Tibial nerve (tissue), 4 donors: ENCODE results near the gene ZFP1.

Experiments
- EP300 ChIP-seq, 2 donors: sonication (generic); formaldehyde crosslinking; IDR thresholded peaks; one replicate each; pipeline ENCODE4 v1.6.1; 2017; ENCODE audit warnings: antibody characterized with exemption in 2 of 2, mild to moderate bottlenecking in 1 of 2
- POLR2A ChIP-seq, 2 donors: fragments of 450-650 bp; IDR thresholded peaks; one replicate each; pipeline ENCODE4 v1.6.1; 2017; ENCODE audit warnings: antibody characterized with exemption in 2 of 2, mild to moderate bottlenecking in 2 of 2, moderate library complexity in 2 of 2
- TF ChIP-seq, protein P1 (sequence below), 5 experiments: fragments of 200-600 bp in 3 of 5; fragments of 450-650 bp in 2 of 5; sonication (generic) in 3 of 5; IDR thresholded peaks; one replicate each; pipeline ENCODE4 v1.5.1; 2016 to 2019; ENCODE audit warnings: antibody characterized with exemption in 5 of 5, mild to moderate bottlenecking in 3 of 5, moderate library complexity in 2 of 5

DNA sequence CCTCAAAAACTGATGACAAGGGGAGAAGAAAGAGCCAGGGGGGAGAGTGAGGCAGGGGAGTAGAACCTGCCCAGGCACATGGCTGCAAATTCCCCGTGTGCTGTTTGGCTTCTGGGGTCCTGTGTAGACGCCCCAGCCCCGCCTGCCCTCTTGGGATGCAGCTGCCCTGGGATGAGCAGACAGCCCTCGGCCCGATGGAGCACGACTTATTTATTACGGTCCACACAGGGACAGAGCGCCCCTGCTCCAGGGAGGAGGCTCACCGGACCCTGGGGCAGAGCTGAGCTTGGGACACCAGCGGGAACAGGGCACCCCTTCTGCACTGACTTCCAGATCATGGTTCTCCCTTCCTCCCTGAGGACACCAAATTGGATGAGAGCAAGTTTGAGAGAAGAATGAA lies 40.8 kb upstream of the ZFP1 start:
- TF ChIP-seq, protein P1, sequence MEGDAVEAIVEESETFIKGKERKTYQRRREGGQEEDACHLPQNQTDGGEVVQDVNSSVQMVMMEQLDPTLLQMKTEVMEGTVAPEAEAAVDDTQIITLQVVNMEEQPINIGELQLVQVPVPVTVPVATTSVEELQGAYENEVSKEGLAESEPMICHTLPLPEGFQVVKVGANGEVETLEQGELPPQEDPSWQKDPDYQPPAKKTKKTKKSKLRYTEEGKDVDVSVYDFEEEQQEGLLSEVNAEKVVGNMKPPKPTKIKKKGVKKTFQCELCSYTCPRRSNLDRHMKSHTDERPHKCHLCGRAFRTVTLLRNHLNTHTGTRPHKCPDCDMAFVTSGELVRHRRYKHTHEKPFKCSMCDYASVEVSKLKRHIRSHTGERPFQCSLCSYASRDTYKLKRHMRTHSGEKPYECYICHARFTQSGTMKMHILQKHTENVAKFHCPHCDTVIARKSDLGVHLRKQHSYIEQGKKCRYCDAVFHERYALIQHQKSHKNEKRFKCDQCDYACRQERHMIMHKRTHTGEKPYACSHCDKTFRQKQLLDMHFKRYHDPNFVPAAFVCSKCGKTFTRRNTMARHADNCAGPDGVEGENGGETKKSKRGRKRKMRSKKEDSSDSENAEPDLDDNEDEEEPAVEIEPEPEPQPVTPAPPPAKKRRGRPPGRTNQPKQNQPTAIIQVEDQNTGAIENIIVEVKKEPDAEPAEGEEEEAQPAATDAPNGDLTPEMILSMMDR (IDR thresholded peaks at IDR 0.05), result no peak
- TF ChIP-seq POLR2A (IDR thresholded peaks at IDR 0.05) (no peak), EP300 (IDR thresholded peaks at IDR 0.05) (no peak)
